GM12864 (cell line): ENCODE results near the gene SUCLA2.
A peak's percentile ranks its signal among the peaks of the same experiment; 100 is the strongest.

Experiments used
- DNase-seq: peaks from one replicate; pipeline ENCODE4 v3.0.0-alpha.2; 2011; ENCODE audit warnings: low read depth
- H3K4me3 ChIP-seq: 2 replicates; pipeline ENCODE4 v1.5.1; 2011; ENCODE audit warnings: mild to moderate bottlenecking, low read depth, low read length, control low read depth
- CTCF ChIP-seq: IDR thresholded peaks from 2 replicates; pipeline ENCODE4 v1.5.1; 2011; ENCODE audit warnings: low read depth, mild to moderate bottlenecking, moderate library complexity, low read length, control low read depth, inconsistent platforms; ENCODE audit errors: missing control alignments

Gene SUCLA2

GRCh38 chr13:47999973-48000372 is 1.1 kb downstream of the SUCLA2 start:
- H3K4me3 ChIP-seq, result peak overlapping the region; percentile 99
- no peak for TF ChIP-seq CTCF
- no peak for DNase-seq

DNA sequence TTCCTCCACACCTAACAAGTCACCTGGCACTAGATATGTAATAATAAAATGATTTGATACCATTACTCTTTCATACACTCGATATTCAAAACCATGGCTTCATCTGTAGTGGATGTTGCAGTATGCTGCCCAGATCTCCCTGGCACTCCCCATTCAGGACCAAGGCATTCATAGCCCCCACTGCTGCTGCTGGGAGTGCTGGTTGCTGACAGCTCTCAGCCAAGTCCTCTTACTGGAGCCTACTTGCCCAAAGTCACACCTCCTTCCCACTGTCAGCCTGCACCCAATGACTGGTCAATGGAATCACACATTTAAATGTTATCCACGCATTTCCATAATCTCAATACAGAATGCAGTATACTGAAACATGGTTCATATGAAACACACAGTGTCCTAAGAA is 3.7 kb downstream of the SUCLA2 start:
- DNase-seq, result no peak
- no peak for TF ChIP-seq CTCF
- no peak overlapping the region for H3K4me3 ChIP-seq

GRCh38 chr13:47991859-47992258 is 9.2 kb downstream of the SUCLA2 start:
- no peak overlapping the region for H3K4me3 ChIP-seq
- DNase-seq, result no peak
- no peak for TF ChIP-seq CTCF

DNA sequence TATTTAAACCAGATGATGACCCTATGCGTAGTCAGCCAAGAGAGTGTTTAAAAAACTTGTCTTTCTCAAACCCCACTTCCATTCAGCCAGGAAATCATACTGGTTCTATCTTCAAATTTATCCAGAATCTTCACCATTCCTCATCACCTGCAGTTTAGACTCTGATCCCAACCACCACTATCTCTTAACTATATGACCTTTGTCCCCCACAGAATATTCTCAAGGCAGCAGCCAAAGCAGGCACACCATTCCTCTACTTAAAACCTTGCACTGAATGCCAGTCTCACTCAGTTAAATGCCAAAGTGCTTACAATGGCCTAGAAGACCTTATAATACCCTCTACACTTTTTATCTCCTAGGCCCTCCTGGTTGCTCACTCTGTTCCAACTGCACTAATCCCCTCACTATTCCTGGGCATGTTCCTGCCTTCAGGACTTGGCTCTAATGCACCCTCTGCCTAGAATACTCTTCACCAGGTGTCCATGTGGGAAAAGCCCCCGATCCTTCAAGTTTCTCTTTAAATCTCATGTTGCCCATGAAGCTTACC is 10.1 kb downstream of the SUCLA2 start:
- no peak for TF ChIP-seq CTCF
- H3K4me3 ChIP-seq, result no peak overlapping the region
- no peak for DNase-seq

DNA sequence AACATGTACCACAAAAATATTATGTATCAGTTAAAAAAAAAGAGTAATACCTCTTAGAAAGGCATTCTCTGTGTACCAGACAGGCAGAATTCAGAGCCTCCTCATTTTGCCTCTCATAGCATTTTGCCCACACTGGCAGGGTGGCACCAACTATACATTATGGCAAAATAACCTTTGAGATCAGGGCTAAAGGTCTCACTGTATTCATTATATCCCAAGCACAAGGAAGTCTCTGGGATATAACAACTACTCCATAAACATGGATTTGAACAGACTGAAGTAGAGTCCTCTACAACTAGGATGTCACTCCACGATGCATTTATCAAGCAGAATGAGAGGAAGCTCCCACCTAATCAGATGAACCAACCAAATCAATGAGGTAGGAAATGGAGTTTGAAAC is 10.6 kb downstream of the SUCLA2 start:
- TF ChIP-seq CTCF, result no peak
- DNase-seq, result no peak
- no peak overlapping the region for H3K4me3 ChIP-seq

- TF ChIP-seq CTCF, result no peak
- DNase-seq, result no peak
- no peak overlapping the region for H3K4me3 ChIP-seq
These were observed 18.0 kb downstream of the SUCLA2 start for GRCh38 chr13:47983070-47983469.

- no peak for TF ChIP-seq CTCF
- H3K4me3 ChIP-seq, result no peak overlapping the region
- DNase-seq, result no peak
These were observed 24.7 kb downstream of the SUCLA2 start for GRCh38 chr13:47976325-47976724.
